Sigmoid colon (tissue), 7 donors: Measurements from ENCODE around the gene SRSF9. TPM values are rescaled to one million over a fixed set of nuclear protein-coding genes. Genes with fewer than 3 reads are reported as not detected.

Experiments used
- DNase-seq: peaks from one replicate; pipeline ENCODE4 v3.0.0-alpha.2; 2019
- H3K27ac ChIP-seq, 4 donors: fragments of 200-600 bp; sonication (generic); one replicate each; pipeline ENCODE4 v1.5.1; 2016 to 2019; ENCODE audit warnings: mild to moderate bottlenecking in 1 of 4
- H3K27me3 ChIP-seq, 3 donors: fragments of 200-600 bp; sonication (generic); one replicate each; pipeline ENCODE4 v1.5.1; 2019; ENCODE audit warnings: mild to moderate bottlenecking in 1 of 3
- H3K36me3 ChIP-seq, 4 donors: fragments of 200-600 bp; sonication (generic); one replicate each; pipeline ENCODE4 v1.5.1; 2016 to 2019
- H3K4me1 ChIP-seq, 4 donors: fragments of 200-600 bp; sonication (generic); one replicate each; pipeline ENCODE4 v1.5.1; 2017 to 2019
- H3K4me3 ChIP-seq, 4 donors: fragments of 200-600 bp; sonication (generic); one replicate each; pipeline ENCODE4 v1.5.1; 2017 to 2019; ENCODE audit warnings: mild to moderate bottlenecking in 2 of 4, moderate library complexity in 1 of 4
- H3K9me3 ChIP-seq, 4 donors: fragments of 200-600 bp in 3 of 4; sonication (generic) in 3 of 4; one replicate each; pipeline versions ENCODE4 v1.5.1 to v1.6.1; 2013 to 2019
- CTCF ChIP-seq, 4 experiments: fragments of 450-650 bp in 3 of 4; fragments of 200-600 bp in 1 of 4; IDR thresholded peaks; one replicate each; pipeline ENCODE4 v1.5.1; 2016 to 2019; ENCODE audit warnings: antibody characterized with exemption in 4 of 4, mild to moderate bottlenecking in 3 of 4, moderate library complexity in 2 of 4
- EP300 ChIP-seq, 4 donors: sonication (generic); formaldehyde crosslinking; IDR thresholded peaks; one replicate each; pipeline ENCODE4 v1.6.1; 2017; ENCODE audit warnings: antibody characterized with exemption in 4 of 4
- POLR2A ChIP-seq, 2 donors: fragments of 450-650 bp; IDR thresholded peaks; one replicate each; pipeline ENCODE4 v1.6.1; 2016; ENCODE audit warnings: antibody characterized with exemption in 2 of 2, mild to moderate bottlenecking in 2 of 2, moderate library complexity in 2 of 2
- POLR2AphosphoS5 ChIP-seq, 4 donors: sonication (generic); formaldehyde crosslinking; IDR thresholded peaks; one replicate each; pipeline ENCODE4 v1.6.1; 2017; ENCODE audit warnings: antibody characterized with exemption in 4 of 4
- WGBS, 2 donors: extraction: QIAGEN DNeasy Blood & Tissue Kit; methylation state at CpG; one replicate each; pipeline ENCODE4 v1.1.7; 2013; 5-methylcytosine and 5-hydroxymethylcytosine counted together
- intact Hi-C: fragments of 100-400 bp; cut with DNase I; formaldehyde crosslinking; loops from one replicate; pipeline ENCODE4 v1.15.1; 2023
- polyA plus RNA-seq, 3 donors: library from polyadenylated mRNA; stranded (reverse); fragments of 200-250 nt; gene quantifications; one replicate each; pipeline ENCODE4 v1.2.3, GENCODE V29; 2013
- total RNA-seq, 4 donors: library from RNA; depleted of rRNA; stranded (reverse); fragments of >200 nt; gene quantifications; one replicate each; pipeline ENCODE4 v1.1.0, GENCODE V29; 2016
- donor health status: healthy with polysubstance abuse.
- donor health status: Bipolar disorder and iron deficiency.
- donor health status: healthy.

Gene SRSF9
- total and polyA plus RNA-seq, 7 donors: 41.4 to 187 (median 55.1) TPM

GRCh38 chr12:120470150-120470784 lies 719 bp upstream of the SRSF9 start:
- Histone ChIP-seq H3K27me3 (no peaks in the 10 kb centered on the region), H3K36me3 (peaks cover 0 to 13% (median 3%) of the 10 kb centered on the region in 4 donors), H3K9me3 (no peaks in the 10 kb centered on the region), H3K27ac (peak overlapping the region; percentile 93 to 96 (median 94)), H3K4me1 (peaks cover 0 to 40% (median 23%) of the 10 kb centered on the region in 4 donors), H3K4me3 (peak overlapping the region; percentile 85 to 94 (median 92))
- 72 to 78% methylated on average over 26 of the region's 26 CpGs for WGBS, 2 donors
- intact Hi-C loops: no loop called here
- DNase-seq: no peak
- TF ChIP-seq POLR2A (IDR thresholded peaks at IDR 0.05) (no peak), CTCF (IDR thresholded peaks at IDR 0.05) (no peak), EP300 (IDR thresholded peaks at IDR 0.05) (no peak), POLR2AphosphoS5 (IDR thresholded peaks at IDR 0.05) (no peak)

GRCh38 chr12:120468821-120469449 lies 613 bp downstream of the SRSF9 start:
- peak overlapping the region; percentile 85 to 94 (median 92) for H3K4me3 ChIP-seq
- 1% methylated on average over 57 of the region's 57 CpGs for WGBS, 2 donors
- peaks cover 2 to 26% (median 13%) of the 10 kb centered on the region in 4 donors for H3K36me3 ChIP-seq
- TF ChIP-seq EP300 (IDR thresholded peaks at IDR 0.05) (no peak), CTCF (IDR thresholded peaks at IDR 0.05) (no peak), POLR2AphosphoS5 (IDR thresholded peaks at IDR 0.05) (peak in 1 of 4 donors; percentile 4)
- intact Hi-C loops: loop anchor here (2.0 kb wide), 2 partner anchors 26 to 30 kb away; partner anchors contain the start of gene COX6A1
- peak overlapping the region; percentile 93 to 96 (median 94) for H3K27ac ChIP-seq
- no peaks in the 10 kb centered on the region for H3K27me3 ChIP-seq
- H3K9me3 ChIP-seq: no peaks in the 10 kb centered on the region
- DNase-seq: peak; percentile 66
- peaks cover 0 to 40% (median 23%) of the 10 kb centered on the region in 4 donors for H3K4me1 ChIP-seq

GRCh38 chr12:120468325-120468820 lies 1.2 kb downstream of the SRSF9 start:
- Histone ChIP-seq H3K27me3 (no peaks in the 10 kb centered on the region), H3K36me3 (peaks cover 8 to 32% (median 19%) of the 10 kb centered on the region in 4 donors), H3K27ac (peak overlapping the region; percentile 93 to 96 (median 94)), H3K9me3 (no peaks in the 10 kb centered on the region), H3K4me3 (peak overlapping the region; percentile 85 to 94 (median 92)), H3K4me1 (peaks cover 0 to 40% (median 23%) of the 10 kb centered on the region in 4 donors)
- 2 to 4% methylated on average over 23 of the region's 23 CpGs for WGBS, 2 donors
- peak; percentile 68 for DNase-seq
- intact Hi-C loops: loop anchor here (2.0 kb wide), 2 partner anchors 26 to 30 kb away; partner anchors contain the start of gene COX6A1
- TF ChIP-seq POLR2A (IDR thresholded peaks at IDR 0.05): no peak
- TF ChIP-seq EP300 (IDR thresholded peaks at IDR 0.05): no peak
- no peak for TF ChIP-seq CTCF (IDR thresholded peaks at IDR 0.05)
- no peak for TF ChIP-seq POLR2AphosphoS5 (IDR thresholded peaks at IDR 0.05)

- no peaks in the 10 kb centered on the region for H3K27me3 ChIP-seq
- WGBS, 2 donors: 94 to 96% methylated on average over 6 of the region's 6 CpGs
- intact Hi-C loops: no loop called here
- H3K4me1 ChIP-seq: peaks cover 0 to 40% (median 23%) of the 10 kb centered on the region in 4 donors
- TF ChIP-seq EP300 (IDR thresholded peaks at IDR 0.05) (no peak), POLR2A (IDR thresholded peaks at IDR 0.05) (no peak), CTCF (IDR thresholded peaks at IDR 0.05) (no peak), POLR2AphosphoS5 (IDR thresholded peaks at IDR 0.05) (no peak)
- DNase-seq: no peak
- no peak overlapping the region for H3K27ac ChIP-seq
- peaks cover 16 to 41% (median 28%) of the 10 kb centered on the region in 4 donors for H3K36me3 ChIP-seq
- no peaks in the 10 kb centered on the region for H3K9me3 ChIP-seq
- no peak overlapping the region for H3K4me3 ChIP-seq
Observed at GRCh38 chr12:120467439-120467838, 2.1 kb downstream of the SRSF9 start.
